ENCODE results near the gene IRAK3. TPM values are rescaled to one million over a fixed set of nuclear protein-coding genes. Genes with fewer than 3 reads are reported as not detected.

IRAK3 gene
- total and polyA plus RNA-seq, 3 donors from 2014 or later: 3.1 to 7.0 (median 6.1) TPM

- Histone ChIP-seq H3K9me3 (no peaks in the 10 kb centered on the region), H3K36me3 (ENCODE audit: low read depth, missing control alignments) (no peaks in the 10 kb centered on the region), H3K27ac (no peak overlapping the region), H3K27me3 (no peaks in the 10 kb centered on the region), H3K4me1 (no peaks in the 10 kb centered on the region), H3K4me3 (no peak overlapping the region)
- TF ChIP-seq CTCF (IDR thresholded peaks at IDR 0.05) (no peak), POLR2A (IDR thresholded peaks at IDR 0.05) (no peak)
- 82 to 89% methylated on average over 7 of the region's 7 CpGs for WGBS, 2 donors
- no peak for DNase-seq
- intact Hi-C loops (cut with DNase I; ENCODE audit: low total_unique reads): no loop called here
These were observed 51.2 kb downstream of the IRAK3 start for GRCh38 chr12:66240096-66240820.

- H3K27ac ChIP-seq: no peak overlapping the region
- no peak for TF ChIP-seq POLR2A (IDR thresholded peaks at IDR 0.05)
- WGBS, 2 donors: 70 to 72% methylated on average over 7 of the region's 7 CpGs
These were observed 52.3 kb downstream of the IRAK3 start for GRCh38 chr12:66241061-66242043.

GRCh38 chr12:66242311-66242710, 53.3 kb downstream of the IRAK3 start:
- Histone ChIP-seq H3K4me3 (no peak overlapping the region), H3K36me3 (ENCODE audit: low read depth, missing control alignments) (no peaks in the 10 kb centered on the region), H3K4me1 (no peaks in the 10 kb centered on the region), H3K27ac (no peak overlapping the region), H3K27me3 (no peaks in the 10 kb centered on the region), H3K9me3 (no peaks in the 10 kb centered on the region)
- DNase-seq: no peak
- 83 to 86% methylated on average over 2 of the region's 2 CpGs for WGBS, 2 donors
- TF ChIP-seq CTCF (IDR thresholded peaks at IDR 0.05): no peak
- no peak for TF ChIP-seq POLR2A (IDR thresholded peaks at IDR 0.05)
- intact Hi-C loops (cut with DNase I; ENCODE audit: low total_unique reads): no loop called here

More at GRCh38 chr12:66241061-66242043, 52.3 kb downstream of the IRAK3 start:
- Histone ChIP-seq H3K9me3 (no peaks in the 10 kb centered on the region), H3K4me3 (no peak overlapping the region), H3K27me3 (no peaks in the 10 kb centered on the region), H3K36me3 (ENCODE audit: low read depth, missing control alignments) (no peaks in the 10 kb centered on the region), H3K4me1 (no peaks in the 10 kb centered on the region)
- intact Hi-C loops (cut with DNase I; ENCODE audit: low total_unique reads): no loop called here
- DNase-seq: no peak

GRCh38 chr12:66243911-66244310, 54.9 kb downstream of the IRAK3 start:
- Histone ChIP-seq H3K4me1 (no peaks in the 10 kb centered on the region), H3K4me3 (no peak overlapping the region), H3K27ac (no peak overlapping the region), H3K9me3 (no peaks in the 10 kb centered on the region), H3K27me3 (no peaks in the 10 kb centered on the region), H3K36me3 (ENCODE audit: low read depth, missing control alignments) (no peaks in the 10 kb centered on the region)
- TF ChIP-seq POLR2A (IDR thresholded peaks at IDR 0.05) (no peak), CTCF (IDR thresholded peaks at IDR 0.05) (no peak)
- 91 to 94% methylated on average over 2 of the region's 2 CpGs for WGBS, 2 donors
- intact Hi-C loops (cut with DNase I; ENCODE audit: low total_unique reads): no loop called here
- no peak for DNase-seq

GRCh38 chr12:66244446-66244845, 55.4 kb downstream of the IRAK3 start:
- intact Hi-C loops (cut with DNase I; ENCODE audit: low total_unique reads): no loop called here
- no peak for DNase-seq
- no peaks in the 10 kb centered on the region for H3K9me3 ChIP-seq
- TF ChIP-seq CTCF (IDR thresholded peaks at IDR 0.05): no peak
- TF ChIP-seq POLR2A (IDR thresholded peaks at IDR 0.05): no peak
- H3K4me3 ChIP-seq: no peak overlapping the region
- H3K27ac ChIP-seq: no peak overlapping the region
- 94 to 97% methylated on average over 1 of the region's 1 CpG for whole genome bisulfite sequencing, 2 donors
- no peaks in the 10 kb centered on the region for H3K36me3 ChIP-seq (ENCODE audit: low read depth, missing control alignments)
- no peaks in the 10 kb centered on the region for H3K27me3 ChIP-seq
- H3K4me1 ChIP-seq: no peaks in the 10 kb centered on the region

Data from testis (tissue), 3 donors.